ENCODE results near the gene MPPED2. TPM values are rescaled to one million over a fixed set of nuclear protein-coding genes. Genes with fewer than 3 reads are reported as not detected.
A peak's percentile ranks its signal among the peaks of the same experiment; 100 is the strongest.

The MPPED2 gene
- polyA plus RNA-seq, 6 donors from 2014 or later = 0.47 to 3.1 (median 2.5) TPM

DNA sequence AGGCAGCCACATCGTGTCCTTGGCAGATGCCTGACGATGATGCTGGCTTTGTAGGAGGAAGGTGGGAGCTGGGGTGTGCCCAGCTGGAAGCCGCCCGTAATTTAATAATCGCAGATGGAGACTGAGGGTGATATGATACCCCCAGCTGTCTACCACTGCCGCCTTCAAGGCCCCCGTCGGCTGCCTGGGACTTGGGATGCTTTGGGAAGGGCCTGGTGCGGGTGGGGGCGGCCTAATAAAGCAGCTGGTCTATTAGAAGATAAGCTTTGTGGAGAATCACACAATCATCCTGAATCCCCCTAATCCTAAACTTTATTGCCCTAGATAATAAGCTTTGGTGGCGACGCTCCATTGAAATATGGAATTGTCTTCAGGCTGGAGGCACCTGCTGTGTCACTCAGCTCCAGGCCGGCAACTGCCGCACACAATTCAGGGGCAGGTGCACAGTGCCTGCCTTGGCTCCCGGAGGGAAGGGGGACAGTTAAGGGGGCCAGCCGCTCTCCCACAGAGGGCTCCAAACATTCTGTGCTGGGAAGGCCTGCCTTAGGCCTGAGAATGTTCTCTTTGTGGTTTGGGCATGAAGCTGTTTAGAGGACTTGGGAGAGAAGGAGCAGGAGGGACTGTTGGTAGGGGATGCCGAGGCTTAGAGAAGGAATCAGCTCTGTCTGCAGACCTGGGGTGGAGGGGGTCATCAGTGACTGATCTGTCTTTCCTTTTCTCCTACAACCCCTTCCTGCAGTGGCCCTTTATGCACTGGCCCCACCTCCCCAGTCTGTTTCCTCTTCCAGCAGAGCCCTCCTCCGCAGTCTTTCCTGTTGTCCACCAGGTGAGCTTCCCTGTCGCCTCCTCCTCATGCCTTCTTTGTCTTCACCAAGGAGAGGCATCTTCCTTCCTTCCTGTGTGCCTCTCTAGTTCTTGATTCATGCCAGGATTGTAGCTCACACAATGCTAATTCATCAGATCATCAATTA is 198.0 kb downstream of the MPPED2 start:
- Mint-ChIP-seq H3K9me3 (peaks cover 0 to 2% (median 0%) of the 10 kb centered on the region in 7 donors), H3K4me3 (no peak overlapping the region), H3K36me3 (no peaks in the 10 kb centered on the region), H3K27me3 (peaks cover 0 to 16% (median 6%) of the 10 kb centered on the region in 3 donors), H3K4me1 (no peaks in the 10 kb centered on the region), H3K27ac (peak overlapping the region in 1 of 6 donors; percentile 33)
- ATAC-seq (ENCODE audit: low read depth in 2 of 2) (no peak), DNase-seq (no peak)

- DNase-seq = no peak
- H3K4me1 Mint-ChIP-seq = no peaks in the 10 kb centered on the region
These were observed 204.3 kb downstream of the MPPED2 start for GRCh38 chr11:30381879-30382278.

DNA sequence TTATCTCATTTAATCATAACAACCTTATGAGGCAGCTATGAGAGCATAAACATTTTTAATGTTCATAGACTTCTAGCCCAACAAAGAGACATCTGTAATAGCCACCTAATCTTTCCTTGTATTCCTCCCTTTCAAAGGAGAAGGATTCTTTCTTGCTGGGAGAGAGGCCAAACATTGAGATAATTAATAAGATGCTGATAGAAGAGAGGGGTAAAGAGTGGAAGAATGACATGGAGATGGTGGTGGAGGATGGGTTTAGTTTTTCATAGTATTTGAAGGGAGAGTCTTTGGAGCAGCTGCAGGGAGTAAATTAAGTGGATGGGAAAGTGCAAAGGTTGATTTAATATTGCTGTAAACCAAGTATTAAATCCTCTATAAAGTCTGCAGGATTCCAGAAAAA is 205.3 kb downstream of the MPPED2 start:
- peaks cover 0 to 10% (median 6%) of the 10 kb centered on the region in 3 donors for H3K27me3 Mint-ChIP-seq
- DNase-seq (no peak), ATAC-seq (ENCODE audit: low read depth in 2 of 2) (no peak)
- no peaks in the 10 kb centered on the region for H3K4me1 Mint-ChIP-seq
- no peak overlapping the region for H3K4me3 Mint-ChIP-seq
- H3K36me3 Mint-ChIP-seq = no peaks in the 10 kb centered on the region
- no peaks in the 10 kb centered on the region for H3K9me3 Mint-ChIP-seq
- no peak overlapping the region for H3K27ac Mint-ChIP-seq

More at GRCh38 chr11:30381879-30382278, 204.3 kb downstream of the MPPED2 start:
- no peak overlapping the region for H3K4me3 Mint-ChIP-seq
- no peaks in the 10 kb centered on the region for H3K36me3 Mint-ChIP-seq
- H3K27me3 Mint-ChIP-seq = peaks cover 0 to 13% (median 6%) of the 10 kb centered on the region in 3 donors
- H3K27ac Mint-ChIP-seq = peak overlapping the region in 1 of 6 donors; percentile 11
- no peaks in the 10 kb centered on the region for H3K9me3 Mint-ChIP-seq
- ATAC-seq (ENCODE audit: low read depth in 2 of 2) = no peak

DNA sequence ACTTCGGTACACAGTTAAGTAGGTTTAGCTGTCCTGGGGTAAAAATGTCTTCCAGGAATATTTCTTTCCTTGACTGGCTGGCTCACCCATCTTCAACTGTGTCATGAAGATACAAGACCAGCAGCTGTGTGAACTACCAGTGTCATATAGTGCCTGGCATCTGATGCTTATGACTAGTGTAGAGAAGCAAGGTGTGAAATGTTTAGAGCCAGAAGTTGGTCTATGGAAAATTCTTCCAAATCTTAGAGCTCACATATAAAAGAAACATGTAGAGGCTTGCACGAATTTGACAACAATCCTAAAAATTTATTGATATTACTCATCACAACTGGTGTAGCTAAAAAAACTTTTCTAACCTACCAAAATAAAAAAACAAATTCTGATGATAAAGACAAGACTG is 208.8 kb downstream of the MPPED2 start:
- Mint-ChIP-seq H3K4me1 (no peaks in the 10 kb centered on the region), H3K4me3 (no peak overlapping the region), H3K9me3 (no peaks in the 10 kb centered on the region), H3K27ac (no peak overlapping the region), H3K36me3 (no peaks in the 10 kb centered on the region), H3K27me3 (no peaks in the 10 kb centered on the region)
- DNase-seq (no peak), ATAC-seq (ENCODE audit: low read depth in 2 of 2) (no peak)

GRCh38 chr11:30370164-30370563 is 216.0 kb downstream of the MPPED2 start:
- Mint-ChIP-seq H3K27me3 (peaks cover 0 to 14% (median 3%) of the 10 kb centered on the region in 3 donors), H3K36me3 (no peaks in the 10 kb centered on the region), H3K9me3 (peaks cover 0 to 9% (median 5%) of the 10 kb centered on the region in 7 donors), H3K27ac (no peak overlapping the region), H3K4me3 (no peak overlapping the region), H3K4me1 (no peaks in the 10 kb centered on the region)
- ATAC-seq (ENCODE audit: low read depth in 2 of 2) (no peak), DNase-seq (no peak)

GRCh38 chr11:30368394-30368793 is 217.8 kb downstream of the MPPED2 start:
- no peaks in the 10 kb centered on the region for H3K4me1 Mint-ChIP-seq
- H3K36me3 Mint-ChIP-seq = no peaks in the 10 kb centered on the region
- peaks cover 0 to 21% (median 3%) of the 10 kb centered on the region in 3 donors for H3K27me3 Mint-ChIP-seq
- DNase-seq (no peak), ATAC-seq (ENCODE audit: low read depth in 2 of 2) (no peak)
- H3K9me3 Mint-ChIP-seq = peaks cover 0 to 9% (median 5%) of the 10 kb centered on the region in 7 donors
- no peak overlapping the region for H3K27ac Mint-ChIP-seq
- H3K4me3 Mint-ChIP-seq = no peak overlapping the region

GRCh38 chr11:30365793-30366517 is 220.2 kb downstream of the MPPED2 start:
- Mint-ChIP-seq H3K27me3 (peaks cover 0 to 23% (median 3%) of the 10 kb centered on the region in 3 donors), H3K27ac (no peak overlapping the region), H3K9me3 (peaks cover 0 to 9% (median 5%) of the 10 kb centered on the region in 7 donors), H3K4me3 (no peak overlapping the region), H3K36me3 (no peaks in the 10 kb centered on the region), H3K4me1 (no peaks in the 10 kb centered on the region)
- ATAC-seq (ENCODE audit: low read depth in 2 of 2) = no peak
- no peak for DNase-seq

GRCh38 chr11:30364837-30365482 is 221.2 kb downstream of the MPPED2 start:
- no peak overlapping the region for H3K4me3 Mint-ChIP-seq
- no peak for ATAC-seq (ENCODE audit: low read depth in 2 of 2)
- DNase-seq = no peak
- peaks cover 0 to 22% (median 3%) of the 10 kb centered on the region in 3 donors for H3K27me3 Mint-ChIP-seq
- H3K27ac Mint-ChIP-seq = no peak overlapping the region
- H3K4me1 Mint-ChIP-seq = no peaks in the 10 kb centered on the region
- no peaks in the 10 kb centered on the region for H3K36me3 Mint-ChIP-seq
- peaks cover 0 to 9% (median 5%) of the 10 kb centered on the region in 7 donors for H3K9me3 Mint-ChIP-seq

GRCh38 chr11:30364139-30364836 is 221.9 kb downstream of the MPPED2 start:
- no peaks in the 10 kb centered on the region for H3K36me3 Mint-ChIP-seq
- peaks cover 0 to 6% (median 2%) of the 10 kb centered on the region in 7 donors for H3K9me3 Mint-ChIP-seq
- H3K4me1 Mint-ChIP-seq = no peaks in the 10 kb centered on the region
- DNase-seq (no peak), ATAC-seq (ENCODE audit: low read depth in 2 of 2) (no peak)
- H3K27me3 Mint-ChIP-seq = peaks cover 0 to 18% (median 3%) of the 10 kb centered on the region in 3 donors
- no peak overlapping the region for H3K27ac Mint-ChIP-seq
- H3K4me3 Mint-ChIP-seq = no peak overlapping the region

DNA sequence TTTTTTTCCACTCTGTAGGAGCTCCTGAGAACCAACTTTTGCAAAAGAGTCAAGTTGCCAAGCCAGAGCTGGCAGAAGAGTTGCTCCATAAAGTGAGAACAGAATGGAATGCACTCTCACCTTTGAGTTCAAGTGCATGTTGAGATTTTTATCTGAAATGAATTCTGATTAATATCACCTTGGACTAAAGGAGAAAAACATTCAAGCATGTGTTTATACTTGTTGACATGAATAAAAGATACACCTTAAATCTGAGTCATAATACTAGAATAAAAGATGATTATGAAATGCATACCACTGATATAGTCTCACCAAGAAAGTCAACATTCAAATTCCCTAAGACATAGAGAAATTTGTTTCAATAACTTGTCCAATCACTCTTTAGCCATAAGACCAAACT is 225.4 kb downstream of the MPPED2 start:
- DNase-seq = no peak

More for the DNA sequence above, 225.4 kb downstream of the MPPED2 start:
- Mint-ChIP-seq H3K27me3 (peaks cover 0 to 16% (median 5%) of the 10 kb centered on the region in 3 donors), H3K4me3 (no peak overlapping the region), H3K36me3 (no peaks in the 10 kb centered on the region), H3K9me3 (no peaks in the 10 kb centered on the region), H3K27ac (no peak overlapping the region), H3K4me1 (no peaks in the 10 kb centered on the region)
- no peak for ATAC-seq (ENCODE audit: low read depth in 2 of 2)

All from naive B cell (primary cell).